Upper lobe of right lung (tissue), 1 donor: ENCODE data around the gene STK39. TPM values are rescaled to one million over a fixed set of nuclear protein-coding genes. Genes with fewer than 3 reads are reported as not detected.

Experiments
- total RNA-seq: library from RNA; stranded (reverse); fragmentation: NEBNext Ultra II Directional; extraction: Animal tissue kit (Norgen Biotek cat#: 25700); gene quantifications from one replicate; pipeline ENCODE4 v1.2.1, GENCODE V29; 2021
- donor health status: DM: no; HTN: yes; CAD: no; lungs with severe emphysema.

Gene STK39
- total RNA-seq, 1 donor from 2014 or later: 13.2 TPM

Other genes starting within 250 kb of the STK39 start
- gene CERS6, start 208.7 kb upstream of the STK39 start, total RNA-seq: 17.8 TPM